ENCODE results near the gene NLRP6. TPM values are rescaled to one million over a fixed set of nuclear protein-coding genes. Genes with fewer than 3 reads are reported as not detected.

Gene NLRP6
- total and polyA plus RNA-seq, 12 donors: 0.07 to 0.25 (median 0.10) TPM; not detected in 6

DNA sequence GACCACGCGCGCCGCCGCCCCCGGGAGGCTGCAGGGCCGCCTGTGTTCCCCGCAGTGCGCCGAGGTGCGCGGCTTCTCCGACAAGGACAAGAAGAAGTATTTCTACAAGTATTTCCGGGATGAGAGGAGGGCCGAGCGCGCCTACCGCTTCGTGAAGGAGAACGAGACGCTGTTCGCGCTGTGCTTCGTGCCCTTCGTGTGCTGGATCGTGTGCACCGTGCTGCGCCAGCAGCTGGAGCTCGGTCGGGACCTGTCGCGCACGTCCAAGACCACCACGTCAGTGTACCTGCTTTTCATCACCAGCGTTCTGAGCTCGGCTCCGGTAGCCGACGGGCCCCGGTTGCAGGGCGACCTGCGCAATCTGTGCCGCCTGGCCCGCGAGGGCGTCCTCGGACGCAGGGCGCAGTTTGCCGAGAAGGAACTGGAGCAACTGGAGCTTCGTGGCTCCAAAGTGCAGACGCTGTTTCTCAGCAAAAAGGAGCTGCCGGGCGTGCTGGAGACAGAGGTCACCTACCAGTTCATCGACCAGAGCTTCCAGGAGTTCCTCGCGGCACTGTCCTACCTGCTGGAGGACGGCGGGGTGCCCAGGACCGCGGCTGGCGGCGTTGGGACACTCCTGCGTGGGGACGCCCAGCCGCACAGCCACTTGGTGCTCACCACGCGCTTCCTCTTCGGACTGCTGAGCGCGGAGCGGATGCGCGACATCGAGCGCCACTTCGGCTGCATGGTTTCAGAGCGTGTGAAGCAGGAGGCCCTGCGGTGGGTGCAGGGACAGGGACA, 2.7 kb downstream of the NLRP6 start:
- intact Hi-C loops (cut with DNase I): no loop called here

DNA sequence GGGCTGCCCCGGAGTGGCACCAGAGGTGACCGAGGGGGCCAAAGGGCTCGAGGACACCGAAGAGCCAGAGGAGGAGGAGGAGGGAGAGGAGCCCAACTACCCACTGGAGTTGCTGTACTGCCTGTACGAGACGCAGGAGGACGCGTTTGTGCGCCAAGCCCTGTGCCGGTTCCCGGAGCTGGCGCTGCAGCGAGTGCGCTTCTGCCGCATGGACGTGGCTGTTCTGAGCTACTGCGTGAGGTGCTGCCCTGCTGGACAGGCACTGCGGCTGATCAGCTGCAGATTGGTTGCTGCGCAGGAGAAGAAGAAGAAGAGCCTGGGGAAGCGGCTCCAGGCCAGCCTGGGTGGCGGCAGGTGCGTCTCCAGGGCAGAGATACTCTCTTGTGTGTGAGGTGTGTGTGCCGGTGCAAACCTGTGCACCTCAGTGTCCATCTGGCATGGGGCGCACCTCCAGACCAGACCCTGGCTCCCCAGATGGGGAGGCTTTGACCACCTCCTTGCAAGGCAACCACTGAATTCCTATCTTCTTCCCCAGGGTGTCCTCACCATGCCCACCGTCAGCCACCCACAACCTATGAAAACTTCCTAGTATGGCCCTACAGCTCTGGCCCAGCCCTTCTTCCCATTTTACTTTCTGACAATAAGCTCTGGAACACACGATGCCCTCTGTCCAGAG, 3.4 kb downstream of the NLRP6 start:
- DNase-seq: peak in 1 of 2 donors; percentile 1
- TF ChIP-seq, protein P1, sequence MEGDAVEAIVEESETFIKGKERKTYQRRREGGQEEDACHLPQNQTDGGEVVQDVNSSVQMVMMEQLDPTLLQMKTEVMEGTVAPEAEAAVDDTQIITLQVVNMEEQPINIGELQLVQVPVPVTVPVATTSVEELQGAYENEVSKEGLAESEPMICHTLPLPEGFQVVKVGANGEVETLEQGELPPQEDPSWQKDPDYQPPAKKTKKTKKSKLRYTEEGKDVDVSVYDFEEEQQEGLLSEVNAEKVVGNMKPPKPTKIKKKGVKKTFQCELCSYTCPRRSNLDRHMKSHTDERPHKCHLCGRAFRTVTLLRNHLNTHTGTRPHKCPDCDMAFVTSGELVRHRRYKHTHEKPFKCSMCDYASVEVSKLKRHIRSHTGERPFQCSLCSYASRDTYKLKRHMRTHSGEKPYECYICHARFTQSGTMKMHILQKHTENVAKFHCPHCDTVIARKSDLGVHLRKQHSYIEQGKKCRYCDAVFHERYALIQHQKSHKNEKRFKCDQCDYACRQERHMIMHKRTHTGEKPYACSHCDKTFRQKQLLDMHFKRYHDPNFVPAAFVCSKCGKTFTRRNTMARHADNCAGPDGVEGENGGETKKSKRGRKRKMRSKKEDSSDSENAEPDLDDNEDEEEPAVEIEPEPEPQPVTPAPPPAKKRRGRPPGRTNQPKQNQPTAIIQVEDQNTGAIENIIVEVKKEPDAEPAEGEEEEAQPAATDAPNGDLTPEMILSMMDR (IDR thresholded peaks at IDR 0.05): no peak
- Histone ChIP-seq H3K4me3 (peak overlapping the region in 3 of 10 donors; percentile 33 to 46 (median 44)), H3K27ac (peak overlapping the region in 1 of 10 donors; percentile 61), H3K9me3 (no peaks in the 10 kb centered on the region), H3K27me3 (peaks cover 33 to 98% (median 94%) of the 10 kb centered on the region in 7 donors), H3K4me1 (peaks cover 5 to 35% (median 26%) of the 10 kb centered on the region in 9 donors), H3K36me3 (no peaks in the 10 kb centered on the region)
- no peak for ATAC-seq
- intact Hi-C loops (cut with DNase I): no loop called here
- WGBS, 2 donors: 37 to 38% methylated on average over 26 of the region's 26 CpGs

More for the DNA sequence above, 2.7 kb downstream of the NLRP6 start:
- Histone ChIP-seq H3K36me3 (no peaks in the 10 kb centered on the region), H3K27me3 (peaks cover 33 to 99% (median 88%) of the 10 kb centered on the region in 7 donors), H3K9me3 (peaks cover 0 to 3% (median 0%) of the 10 kb centered on the region in 11 donors), H3K4me3 (peak overlapping the region in 7 of 10 donors; percentile 19 to 46 (median 33)), H3K27ac (peak overlapping the region in 1 of 10 donors; percentile 61), H3K4me1 (peaks cover 5 to 35% (median 26%) of the 10 kb centered on the region in 9 donors)
- DNase-seq (peak in 1 of 2 donors; percentile 3), ATAC-seq (peak in 1 of 8 donors; percentile 18)
- TF ChIP-seq, protein P1 (IDR thresholded peaks at IDR 0.05): no peak
- WGBS, 2 donors: 9 to 11% methylated on average over 74 to 79 of the region's 79 CpGs

DNA sequence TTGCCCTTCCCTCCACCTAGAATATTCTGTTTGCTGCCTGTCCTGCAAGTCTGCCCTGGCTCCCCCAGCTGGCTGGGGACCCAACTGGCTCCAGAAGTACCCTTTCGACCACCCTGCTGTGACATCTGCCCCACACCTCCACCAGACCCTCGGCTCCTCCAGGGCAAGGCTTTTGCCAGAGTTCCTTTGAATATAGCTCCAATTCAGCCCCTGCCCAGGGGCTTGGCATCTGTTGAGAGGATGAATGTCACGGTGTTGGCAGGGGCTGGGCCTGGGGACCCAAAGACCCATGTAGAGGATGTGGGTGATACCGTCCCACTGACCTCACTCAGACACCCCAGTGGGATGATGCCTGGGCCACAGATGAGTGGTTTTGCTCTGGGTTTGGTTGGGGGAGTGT, 4.0 kb downstream of the NLRP6 start:
- peaks cover 5 to 35% (median 26%) of the 10 kb centered on the region in 9 donors for H3K4me1 ChIP-seq
- no peak for DNase-seq
- ATAC-seq: no peak
- no peaks in the 10 kb centered on the region for H3K9me3 ChIP-seq
- TF ChIP-seq, protein P1 (IDR thresholded peaks at IDR 0.05): no peak
- H3K27me3 ChIP-seq: peaks cover 33 to 96% (median 92%) of the 10 kb centered on the region in 7 donors
- peak overlapping the region in 1 of 10 donors; percentile 44 for H3K4me3 ChIP-seq
- intact Hi-C loops (cut with DNase I): no loop called here
- H3K36me3 ChIP-seq: no peaks in the 10 kb centered on the region
- H3K27ac ChIP-seq: no peak overlapping the region
- WGBS, 2 donors: 63 to 65% methylated on average over 4 of the region's 4 CpGs

DNA sequence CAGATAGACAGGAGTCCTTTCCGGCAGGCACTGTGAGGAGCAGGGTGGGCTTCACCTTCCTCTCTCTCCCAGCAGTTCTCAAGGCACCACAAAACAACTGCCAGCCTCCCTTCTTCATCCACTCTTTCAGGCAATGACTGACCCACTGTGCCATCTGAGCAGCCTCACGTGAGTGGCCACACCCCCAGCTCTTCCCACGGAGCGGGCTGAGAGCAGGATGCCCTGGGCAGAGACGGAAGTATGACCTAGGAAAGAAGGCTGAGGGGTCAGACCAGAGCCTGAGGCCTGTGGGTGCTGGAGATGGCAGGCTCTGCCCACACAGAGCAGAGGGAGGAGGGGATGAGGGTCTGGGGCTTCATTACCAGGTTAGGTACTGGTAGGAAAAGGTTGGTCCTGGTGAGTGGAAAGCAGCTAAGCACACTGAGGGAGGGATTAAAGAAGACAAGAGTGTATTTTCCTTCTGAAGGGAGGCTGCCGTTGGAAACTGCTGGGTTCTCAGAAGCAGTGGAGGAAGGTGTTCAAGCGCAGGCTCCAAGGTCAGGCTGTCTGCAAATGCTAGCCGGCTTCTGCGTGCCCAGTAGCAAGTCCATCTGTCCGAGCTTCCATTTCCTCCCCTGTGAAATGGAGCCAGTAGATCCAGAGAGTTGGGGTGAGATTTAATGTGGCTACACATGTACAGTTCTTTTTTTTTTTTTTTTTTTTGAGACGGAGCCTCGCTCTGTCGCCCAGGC, 4.6 kb downstream of the NLRP6 start:
- ATAC-seq (no peak), DNase-seq (peak in 1 of 2 donors; percentile 0)
- 57 to 63% methylated on average over 12 to 13 of the region's 13 CpGs for WGBS, 2 donors
- peaks cover 33 to 96% (median 90%) of the 10 kb centered on the region in 7 donors for H3K27me3 ChIP-seq
- intact Hi-C loops (cut with DNase I): no loop called here
- H3K9me3 ChIP-seq: no peaks in the 10 kb centered on the region
- peaks cover 5 to 36% (median 26%) of the 10 kb centered on the region in 9 donors for H3K4me1 ChIP-seq
- TF ChIP-seq, protein P1 (IDR thresholded peaks at IDR 0.05): no peak
- no peak overlapping the region for H3K27ac ChIP-seq
- H3K4me3 ChIP-seq: no peak overlapping the region
- no peaks in the 10 kb centered on the region for H3K36me3 ChIP-seq
